HG03064 (cell line): Measurements from ENCODE around the gene SMAD9.

Experiments
- ATAC-seq: cut with Tn5 transposase; IDR thresholded peaks from one replicate; pipeline ENCODE4 v1.9.1; 2021; ENCODE audit warnings: low read depth; ENCODE audit not compliant: unreplicated experiment

Gene SMAD9

DNA sequence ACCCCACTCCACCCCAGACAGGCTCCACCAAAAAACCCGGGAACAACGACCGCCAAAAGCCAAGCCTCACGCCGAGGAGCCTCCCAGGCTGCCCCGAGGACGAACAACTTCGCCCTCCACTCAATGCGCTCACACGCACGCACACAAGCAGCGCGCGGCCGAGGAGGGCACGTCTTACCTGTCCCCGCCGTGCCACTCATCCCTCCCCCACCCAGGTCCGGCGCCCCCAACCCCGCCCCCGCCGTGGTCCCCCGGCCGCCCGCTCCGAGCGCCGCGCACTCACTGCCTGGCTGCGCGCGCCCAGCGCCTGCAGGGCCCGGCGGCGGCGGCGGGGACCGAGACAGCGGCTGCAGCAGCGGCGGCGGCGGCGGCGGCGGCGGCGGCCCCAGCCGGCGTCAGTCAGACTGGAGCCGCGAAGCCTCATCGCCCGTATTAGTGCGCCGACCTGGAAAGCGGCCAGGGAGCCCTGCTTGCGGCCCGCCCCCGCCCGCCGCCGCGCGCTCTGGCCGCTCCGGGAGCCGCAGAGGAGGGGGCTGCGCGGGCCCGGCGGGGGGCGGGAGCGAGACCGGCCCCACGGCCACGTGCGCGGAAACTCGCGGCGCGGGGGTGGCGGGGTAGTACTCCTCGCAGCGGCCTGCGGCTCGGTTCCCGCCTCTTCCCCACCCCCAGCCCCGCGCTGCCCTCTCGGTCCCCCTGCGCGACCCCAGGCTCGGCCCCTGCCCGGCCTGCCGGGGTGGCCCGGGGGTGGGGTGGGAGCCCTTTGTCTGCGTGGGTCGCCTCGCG, at the start of gene SMAD9:
TSS of gene SMAD9 (minus strand) at position 406 of the 783 bp plus-strand sequence. CDS start 40,549 bp downstream, outside the sequence.
- no peak for ATAC-seq

DNA sequence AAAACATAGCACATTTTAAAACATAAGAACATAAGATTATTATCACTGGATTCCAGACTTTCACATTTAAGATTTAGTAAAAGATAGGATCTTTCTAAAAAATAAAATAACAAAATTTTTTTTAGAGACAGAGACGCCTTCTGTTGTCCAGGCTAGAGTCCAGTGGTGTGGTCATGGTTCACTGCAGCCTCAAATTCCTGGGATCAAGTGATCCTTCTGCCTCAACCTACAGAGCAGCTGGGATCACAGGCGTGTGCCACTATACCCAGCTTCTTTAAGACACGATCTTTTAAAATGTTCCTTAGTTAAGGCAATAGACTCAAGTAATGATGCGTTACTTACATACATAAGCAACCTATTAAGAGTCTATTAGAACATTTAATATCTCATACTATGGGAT, 46.4 kb upstream of the SMAD9 start:
- no peak for ATAC-seq

DNA sequence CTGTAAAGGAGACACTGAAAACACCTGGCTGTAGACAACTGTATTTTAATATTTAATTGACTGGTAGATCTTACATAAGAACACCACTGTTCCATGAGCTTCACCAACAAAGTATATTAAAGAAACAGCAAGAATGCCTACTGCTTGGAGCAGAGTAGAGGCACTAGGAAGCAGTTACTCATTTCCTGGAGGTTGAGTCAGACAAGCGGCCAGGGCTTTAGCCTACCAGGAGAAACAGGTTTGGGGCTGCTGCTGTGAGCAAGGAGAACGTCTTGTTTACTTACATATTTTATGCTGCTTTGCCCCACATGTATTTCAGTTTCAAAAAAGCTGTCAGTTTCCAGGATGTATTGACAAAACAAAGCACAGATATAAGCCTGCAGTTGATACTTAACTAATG, 45.7 kb upstream of the SMAD9 start:
- no peak for ATAC-seq

DNA sequence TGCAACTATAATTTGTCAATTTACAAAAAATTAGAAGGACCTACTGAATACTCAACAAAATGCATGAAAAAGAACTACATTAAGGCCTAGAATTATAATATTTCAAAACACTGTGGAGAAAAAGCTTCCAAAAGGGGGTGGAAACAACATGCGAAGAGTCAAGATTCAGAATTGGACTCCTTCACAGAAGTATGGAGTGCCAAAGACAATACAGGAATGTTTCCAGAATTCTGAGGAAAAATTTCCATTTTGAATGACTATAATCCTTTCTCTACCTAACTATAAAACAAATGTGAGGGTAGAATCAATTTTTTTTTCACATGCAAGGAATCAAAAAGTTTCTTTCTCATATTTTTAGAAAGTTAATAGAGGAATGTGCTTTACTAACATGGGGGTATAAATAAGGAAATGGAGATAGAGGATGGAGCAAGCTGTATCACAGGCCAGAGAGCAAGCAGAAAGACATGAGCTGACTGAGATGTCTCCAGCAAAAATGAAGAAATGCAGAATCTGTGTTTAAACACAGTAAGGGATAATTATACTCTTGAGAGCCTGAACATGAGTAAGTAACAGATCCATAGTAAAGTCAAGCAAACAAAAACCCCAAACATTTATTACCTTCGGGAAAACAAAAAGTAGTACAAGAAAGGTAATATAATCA, 39.5 kb upstream of the SMAD9 start:
- no peak for ATAC-seq

DNA sequence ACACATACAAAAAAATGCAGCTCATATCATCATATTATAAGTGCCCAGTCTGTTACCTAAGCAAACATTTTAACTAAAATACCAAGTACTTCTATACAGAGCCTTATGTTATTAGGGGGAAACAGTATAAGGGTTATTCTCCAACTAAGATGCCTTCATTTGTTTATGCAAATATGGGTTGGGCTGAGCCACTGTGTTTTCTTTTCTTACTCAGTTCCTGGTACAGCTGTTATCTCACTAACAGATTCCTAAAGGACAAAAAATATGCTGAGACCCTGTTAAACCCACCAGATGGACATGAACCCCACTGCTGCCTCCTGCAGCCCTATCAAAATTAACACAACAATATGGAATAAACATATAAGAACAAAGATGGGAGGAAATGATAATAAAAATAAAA, 34.5 kb upstream of the SMAD9 start:
- no peak for ATAC-seq

DNA sequence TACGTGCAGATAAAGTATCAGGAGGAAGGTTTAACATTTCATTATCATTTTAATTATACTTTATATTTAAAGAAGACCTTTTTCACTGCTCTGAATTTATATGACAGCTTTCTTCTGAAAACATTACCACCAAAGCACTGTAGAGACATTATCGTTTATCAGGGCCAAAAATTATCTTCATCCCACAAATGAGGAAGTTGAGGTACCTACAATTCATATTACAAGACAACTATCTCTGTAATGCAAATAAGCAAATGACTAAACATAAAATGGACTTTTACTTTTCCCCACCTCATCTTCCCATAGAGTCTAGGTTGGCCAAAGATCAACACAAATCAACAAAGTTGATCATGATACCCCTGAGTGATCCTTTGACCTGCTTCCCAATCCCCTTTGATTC, 30.9 kb upstream of the SMAD9 start:
- no peak for ATAC-seq

DNA sequence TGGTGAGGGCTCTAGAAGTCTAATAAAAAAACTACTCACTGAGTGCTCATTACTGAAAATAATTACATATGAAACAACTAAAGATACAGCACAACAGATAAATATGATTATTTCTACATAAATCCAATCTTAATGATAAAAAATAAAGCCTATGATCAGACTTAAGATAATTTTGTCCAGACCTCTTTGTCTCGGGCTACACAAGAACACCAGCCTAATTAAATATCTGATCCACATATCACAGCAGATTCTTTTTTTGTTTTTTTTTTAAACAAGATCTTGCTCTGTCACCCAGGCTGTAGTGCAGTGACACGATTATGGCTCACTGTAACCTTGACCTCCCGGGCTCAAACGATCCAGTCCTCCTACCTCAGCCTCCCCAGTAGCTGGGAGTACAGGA, 30.3 kb upstream of the SMAD9 start:
- ATAC-seq, result no peak

DNA sequence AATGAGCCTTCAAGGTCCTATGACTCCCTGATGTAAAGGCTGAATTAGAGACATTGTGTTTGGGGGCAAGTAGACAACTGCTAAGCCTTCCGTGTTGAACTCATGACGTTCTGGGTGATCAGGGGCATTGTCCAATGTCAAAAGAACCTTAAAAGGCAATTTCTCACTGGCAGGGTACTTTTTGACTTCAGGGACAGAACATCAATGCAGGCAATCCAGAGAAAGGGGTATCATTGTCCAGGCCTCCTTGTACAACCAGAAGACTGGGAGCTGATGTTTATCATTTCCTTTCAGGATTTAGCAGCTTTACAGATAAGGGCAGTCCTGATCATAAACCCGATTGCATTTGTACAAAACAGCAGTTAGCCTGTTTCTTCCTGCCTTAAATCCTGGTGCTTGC, 25.0 kb upstream of the SMAD9 start:
- no peak for ATAC-seq

DNA sequence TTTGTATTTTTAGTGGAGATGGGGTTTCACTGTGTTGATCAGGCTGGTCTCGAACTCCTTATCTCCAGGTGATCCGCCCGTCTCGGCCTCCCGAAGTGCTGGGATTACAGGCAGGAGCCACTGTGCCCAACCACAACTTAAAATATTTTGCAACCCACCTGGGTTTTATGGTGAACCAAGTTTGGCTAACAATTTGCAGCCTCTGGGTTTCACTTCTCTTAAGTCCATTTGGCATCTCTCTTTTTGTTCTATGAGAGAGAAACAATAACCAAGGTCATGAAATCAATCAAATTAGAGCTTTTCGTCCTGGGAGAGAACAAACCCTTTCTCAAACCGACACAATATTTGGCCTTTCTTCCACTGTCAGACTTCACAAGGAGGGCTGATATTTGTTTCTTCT, 5.6 kb upstream of the SMAD9 start:
- no peak for ATAC-seq

DNA sequence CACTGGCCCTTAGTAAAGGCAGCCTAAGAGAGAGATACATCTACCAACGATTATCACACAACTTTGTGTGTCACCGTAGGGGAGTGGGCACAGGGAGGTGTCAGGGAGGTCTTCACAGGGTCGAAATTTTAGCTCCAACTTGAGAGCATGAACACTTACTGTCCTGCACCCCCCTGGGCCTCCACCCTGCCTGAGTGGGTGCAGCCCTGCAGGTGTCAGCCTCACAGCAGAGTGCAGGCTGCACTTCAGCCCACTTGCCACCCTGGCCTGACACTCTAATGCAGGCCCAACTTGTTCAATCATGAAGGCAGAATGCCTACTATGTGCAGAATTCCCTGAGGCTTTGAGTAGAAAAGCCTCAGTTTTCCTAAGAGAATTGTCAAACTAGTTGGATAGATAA, 4.0 kb upstream of the SMAD9 start:
- no peak for ATAC-seq

DNA sequence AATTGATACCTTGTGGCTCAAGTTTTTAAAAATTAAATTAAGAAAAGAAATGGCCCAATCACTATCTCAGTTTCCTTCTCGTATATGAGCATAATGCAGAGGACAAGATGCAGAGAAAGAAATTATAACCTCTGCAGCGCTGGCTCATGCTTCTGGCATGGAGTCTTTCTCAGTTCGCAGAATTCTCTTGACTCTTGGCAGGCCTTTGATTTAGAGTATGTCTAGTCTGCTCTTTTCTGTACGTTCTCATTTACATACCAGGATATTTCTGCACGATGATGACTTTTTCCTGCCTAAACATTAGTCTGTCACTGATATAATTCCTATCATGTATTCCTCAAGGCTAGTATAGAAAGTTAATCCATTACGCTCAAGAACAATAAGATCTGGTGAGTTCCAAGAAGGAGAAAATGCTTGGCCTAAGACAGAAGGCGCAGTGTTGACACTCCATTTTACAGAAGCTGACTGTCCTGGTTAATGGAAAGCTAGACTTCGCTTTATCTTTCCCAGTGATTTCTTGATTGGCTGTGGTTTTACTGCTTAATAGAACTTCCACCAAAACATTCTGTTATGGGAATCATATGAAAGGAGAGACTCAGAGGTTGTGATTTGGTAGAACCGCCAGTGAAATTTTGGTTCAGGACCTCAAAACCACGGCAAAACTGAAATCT, 1.7 kb upstream of the SMAD9 start:
- no peak for ATAC-seq

DNA sequence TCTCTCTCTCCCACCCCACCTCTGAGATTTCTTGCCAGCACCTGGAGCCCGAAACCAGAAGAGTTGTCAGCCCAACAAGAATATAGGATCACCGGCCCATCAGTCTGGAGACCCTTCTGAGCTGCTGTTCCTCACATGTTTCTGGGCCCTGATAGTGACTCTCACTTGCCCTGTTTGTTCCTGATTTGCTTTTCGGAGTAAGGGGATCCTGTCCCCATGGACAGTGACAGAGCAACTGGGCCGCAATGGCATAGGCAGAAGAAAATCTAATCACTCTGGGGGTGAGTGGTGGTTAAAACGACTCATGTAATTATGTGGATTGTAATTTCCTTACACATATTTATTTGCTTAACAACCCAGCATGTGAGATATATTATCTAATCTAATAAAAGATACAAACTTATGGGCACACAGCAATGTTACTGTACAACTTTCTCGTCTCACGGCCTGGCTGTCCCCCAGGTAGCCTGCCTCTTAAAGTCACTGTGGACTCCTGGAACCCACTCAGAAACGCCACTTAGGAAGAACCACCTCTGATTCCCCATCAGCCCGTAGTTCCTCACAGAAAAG, 663 bp upstream of the SMAD9 start:
- ATAC-seq, result no peak

DNA sequence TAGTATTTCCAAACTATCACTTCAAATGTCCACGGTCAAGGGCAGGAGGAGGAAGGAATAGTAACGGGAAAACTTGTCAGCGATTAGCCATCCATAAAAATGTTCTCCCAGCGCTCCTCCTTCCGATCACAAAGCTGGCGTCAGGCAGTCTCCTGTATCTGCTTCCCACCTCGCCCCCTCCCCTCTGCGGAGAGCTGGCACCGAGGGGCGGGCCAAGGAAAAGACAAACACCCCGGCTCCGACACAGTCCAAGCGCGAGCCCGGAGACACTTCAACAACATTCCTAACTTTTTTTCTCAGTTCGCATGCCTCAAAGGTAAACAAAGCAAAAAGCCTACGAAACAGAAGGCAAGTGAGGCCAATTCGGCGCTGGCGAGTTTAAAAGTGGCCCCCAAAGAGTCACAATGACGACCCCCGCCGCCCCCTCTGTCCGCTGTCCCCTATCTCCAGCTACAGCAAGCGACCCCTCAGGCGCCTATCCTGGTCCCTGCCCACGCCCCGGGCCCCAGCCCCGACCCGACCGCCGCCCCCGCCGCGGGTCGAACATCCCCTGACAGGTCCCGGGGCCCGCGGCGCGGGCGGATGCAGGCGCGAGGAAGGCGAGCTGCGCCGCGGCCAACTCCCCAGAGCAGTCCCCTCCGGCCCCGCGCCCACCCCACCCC, 736 bp downstream of the SMAD9 start:
- ATAC-seq, result no peak

DNA sequence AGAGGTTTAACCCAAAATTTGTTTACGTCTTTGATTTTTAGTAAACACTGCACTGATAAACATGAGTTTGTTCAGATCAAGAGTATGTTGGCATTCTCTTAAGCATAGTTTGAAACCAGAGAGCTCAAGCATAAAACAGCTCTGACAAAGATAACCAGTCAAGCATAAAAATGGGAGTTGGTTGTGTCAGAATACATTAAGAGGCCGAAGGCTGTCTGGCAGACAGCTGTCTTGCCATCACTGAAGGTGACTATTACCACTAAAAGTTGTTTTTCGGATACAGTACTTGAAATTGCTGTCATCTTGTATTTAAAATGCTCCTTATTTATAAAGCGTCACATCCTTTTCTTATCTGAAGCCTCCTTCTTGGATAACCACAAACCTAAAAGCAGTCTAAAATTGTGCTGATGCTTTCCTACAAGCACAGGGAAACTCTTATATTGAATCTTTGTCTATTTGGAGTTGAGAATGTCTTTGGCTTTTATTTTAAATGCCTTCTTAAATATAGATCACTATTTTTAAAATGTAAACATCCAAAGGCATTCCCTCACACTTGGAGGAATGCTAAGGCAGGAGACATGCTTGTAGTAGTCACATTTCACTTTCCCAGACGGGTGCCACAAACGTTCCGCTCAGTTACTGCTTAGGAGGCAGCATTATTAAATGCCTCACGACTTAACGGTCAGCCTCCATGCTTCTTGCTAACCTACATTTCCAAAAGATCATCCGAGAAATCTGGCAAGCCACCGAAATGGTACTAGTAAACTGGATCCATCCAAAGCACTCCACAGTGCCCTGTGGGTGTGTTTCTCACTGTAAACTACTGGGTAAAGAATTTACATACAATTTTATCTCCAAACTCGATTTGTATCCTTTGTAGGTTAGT, 1.5 kb downstream of the SMAD9 start:
- ATAC-seq, result no peak

DNA sequence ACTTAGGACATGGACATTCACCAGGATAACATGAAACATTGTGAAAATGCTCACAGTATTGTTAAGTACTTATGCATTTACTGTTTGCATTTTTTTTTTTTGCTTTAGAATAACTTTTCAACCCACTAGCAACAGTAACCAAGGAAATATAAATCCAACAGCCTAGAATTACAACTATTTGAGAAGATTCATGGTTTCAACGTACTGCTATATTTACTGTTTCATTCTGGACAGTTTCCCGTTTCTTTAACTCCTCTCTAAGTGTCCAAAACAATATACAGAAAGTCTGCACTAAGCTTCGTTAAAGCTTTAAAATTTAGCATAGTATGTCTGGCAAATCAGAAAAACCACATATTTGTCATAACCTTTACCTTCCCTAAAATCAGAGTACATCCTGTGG, 2.7 kb downstream of the SMAD9 start:
- ATAC-seq, result no peak

DNA sequence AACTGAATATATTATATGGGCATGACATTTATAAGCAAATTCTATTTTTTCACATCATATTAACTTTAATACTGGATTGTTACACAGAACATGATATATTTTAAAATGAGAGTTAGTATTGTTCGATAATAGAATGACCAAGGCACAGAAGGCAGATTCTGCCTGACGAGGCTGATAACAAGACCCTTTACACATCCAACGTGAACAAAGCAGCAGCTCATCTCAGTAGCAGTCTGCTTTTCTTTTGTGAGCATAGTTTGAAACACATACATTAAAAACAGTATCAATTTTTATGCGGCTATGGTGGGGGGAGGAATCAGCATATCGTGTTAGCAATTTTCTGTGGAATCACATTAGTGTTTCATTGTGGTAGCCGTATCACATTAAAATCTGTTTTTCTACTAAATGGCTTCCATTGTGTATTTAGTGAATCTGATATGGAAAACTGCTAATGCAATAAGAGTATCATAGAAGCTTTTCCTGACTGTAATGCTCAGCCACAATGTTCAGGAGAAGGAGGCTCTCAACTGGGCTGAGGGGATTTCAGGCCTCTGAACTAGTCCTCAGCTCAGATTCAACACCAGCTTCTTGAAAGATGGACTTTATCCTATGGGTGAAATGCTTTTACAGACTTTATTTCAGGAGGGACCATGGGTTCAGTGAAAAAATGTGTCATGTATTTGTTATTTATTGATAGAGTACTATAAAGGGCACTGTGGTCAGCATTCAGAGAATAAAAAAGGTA, 4.0 kb downstream of the SMAD9 start:
- no peak for ATAC-seq

DNA sequence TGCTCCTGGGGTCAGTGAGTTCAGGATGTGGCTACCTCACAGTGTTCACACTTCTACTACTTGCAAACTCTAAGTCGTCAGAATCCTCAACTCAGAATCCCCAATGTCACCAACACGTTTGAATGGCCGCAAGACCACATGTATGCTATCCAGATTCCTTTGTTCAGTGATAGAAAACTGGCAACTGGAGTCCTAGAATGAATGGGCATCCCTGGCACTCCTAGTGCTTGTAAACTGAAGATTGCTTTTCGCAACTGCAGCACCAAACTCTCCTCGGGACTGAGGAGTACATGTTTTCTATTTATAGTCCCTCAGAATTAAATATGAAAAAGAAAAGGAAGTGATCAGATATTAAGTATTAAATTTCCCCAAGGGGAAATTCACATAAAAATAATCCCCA, 4.9 kb downstream of the SMAD9 start:
- ATAC-seq, result no peak

DNA sequence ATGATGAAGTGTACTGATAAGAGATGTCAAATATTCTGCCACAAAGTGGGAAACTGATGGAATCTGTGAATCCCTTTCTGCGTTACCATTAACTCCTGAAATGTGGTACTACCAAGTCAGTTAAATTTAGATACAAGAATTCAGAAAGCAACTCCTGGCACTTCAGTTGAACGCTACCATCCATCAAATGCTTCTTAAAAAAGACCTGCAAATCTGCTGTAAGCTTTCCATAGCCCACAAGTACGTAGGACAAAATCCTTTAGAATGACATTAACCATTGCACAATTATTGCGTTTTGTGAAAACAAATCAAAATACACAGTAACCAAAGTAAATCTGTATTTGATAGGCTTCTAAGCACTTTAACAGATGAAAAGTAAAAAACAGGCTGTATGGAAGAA, 5.4 kb downstream of the SMAD9 start:
- ATAC-seq, result no peak

DNA sequence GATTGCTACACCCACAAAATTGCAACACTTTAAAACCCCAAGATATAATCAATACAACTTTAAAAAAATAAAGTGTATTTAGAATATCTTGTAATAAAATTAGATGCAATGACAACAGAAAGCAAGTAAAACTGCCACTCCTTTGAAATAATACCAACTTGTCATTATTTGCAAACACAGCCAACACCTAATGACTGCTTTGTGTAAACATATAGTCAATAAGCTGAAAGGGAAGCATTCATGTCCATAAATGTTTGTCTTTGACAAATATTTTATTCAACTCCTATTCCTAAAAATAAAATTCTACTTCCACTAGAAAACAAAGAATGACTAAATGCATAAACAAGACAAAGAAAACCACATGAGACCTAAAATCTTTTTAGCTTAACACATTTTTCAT, 6.6 kb downstream of the SMAD9 start:
- ATAC-seq, result no peak
